ENCODE data around the gene TRIM25.

Gene TRIM25

DNA sequence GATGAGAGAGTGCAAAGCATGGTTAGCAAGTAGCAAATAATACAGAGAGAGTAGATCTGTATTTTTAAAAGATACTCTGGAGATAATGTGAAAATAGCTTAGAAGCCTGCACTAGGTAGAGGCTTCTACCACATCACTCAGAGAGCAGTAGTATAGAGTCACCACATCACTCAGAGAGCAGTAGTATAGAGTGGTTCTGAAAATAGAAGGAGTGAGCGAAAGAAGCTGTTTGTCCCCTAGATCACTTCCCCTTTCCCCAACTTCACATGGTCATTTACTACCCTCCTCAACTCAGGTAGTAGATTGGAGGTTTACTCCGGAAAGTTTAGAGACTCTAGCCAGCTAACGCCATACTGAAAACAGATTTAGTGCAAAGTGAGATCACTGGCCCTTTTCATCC lies 62.8 kb downstream of the TRIM25 start:
- DNase-seq = no peak

GRCh38 chr17:56850591-56850990 lies 63.3 kb downstream of the TRIM25 start:
- DNase-seq = no peak

DNA sequence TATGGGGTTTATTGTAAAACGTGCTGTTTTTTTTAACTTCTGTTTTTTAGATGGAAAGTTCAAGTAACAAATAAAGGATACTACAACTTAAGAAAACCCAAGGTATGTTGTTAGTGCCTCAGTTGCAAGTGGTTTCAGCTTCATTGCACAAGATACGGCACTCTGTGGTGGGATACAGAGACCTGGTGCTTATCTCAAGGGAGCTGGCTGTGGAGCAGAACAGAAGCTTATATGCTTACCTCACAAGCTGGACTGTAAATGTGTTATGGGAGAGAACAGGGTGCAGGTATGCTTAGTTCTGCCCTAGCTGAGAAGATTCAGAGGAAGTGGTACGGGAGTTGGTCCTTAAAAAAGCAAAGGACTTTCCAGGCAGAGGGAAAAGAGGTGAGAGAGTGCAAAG lies 64.7 kb downstream of the TRIM25 start:
- DNase-seq = no peak

DNA sequence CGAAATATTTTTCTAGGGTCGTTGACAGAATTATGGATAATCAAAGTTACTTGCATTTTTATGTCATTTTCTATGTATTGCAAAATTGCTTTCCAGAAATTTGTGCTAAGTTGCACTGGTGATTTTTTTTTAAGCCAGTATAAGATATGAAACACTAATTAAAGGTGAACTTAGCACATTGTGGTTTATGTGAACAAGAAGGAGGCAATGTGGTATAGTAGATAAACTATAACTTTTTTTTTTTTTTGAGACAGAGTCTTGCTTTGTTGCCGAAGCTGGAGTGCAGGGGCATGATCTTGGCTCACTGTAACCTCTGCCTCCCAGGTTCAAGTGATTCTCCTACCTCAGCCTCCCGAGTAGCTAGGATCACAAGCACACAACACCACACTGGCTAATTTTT lies 66.7 kb downstream of the TRIM25 start:
- no peak for DNase-seq

GRCh38 chr17:56845934-56846333 lies 67.9 kb downstream of the TRIM25 start:
- no peak for DNase-seq

GRCh38 chr17:56842577-56842976 lies 71.3 kb downstream of the TRIM25 start:
- DNase-seq = no peak

GRCh38 chr17:56838687-56839086 lies 75.2 kb downstream of the TRIM25 start:
- no peak for DNase-seq
